Measurements from ENCODE around the gene SLC16A10.

- no peak for TF ChIP-seq REST (IDR thresholded peaks at IDR 0.05; ENCODE audit: insufficient read depth in 1 of 2, low read depth in 2 of 2, low read length in 2 of 2)
- TF ChIP-seq SIN3A (IDR thresholded peaks at IDR 0.05; ENCODE audit: borderline replicate concordance, insufficient read depth, low read length), result no peak
- TF ChIP-seq POLR2AphosphoS5 (IDR thresholded peaks at IDR 0.05; ENCODE audit: low read depth, low read length), result no peak
- no peak for TF ChIP-seq TAF1 (IDR thresholded peaks at IDR 0.05; ENCODE audit: borderline replicate concordance, insufficient read depth, low read length)
These were observed 133.2 kb downstream of the SLC16A10 start for GRCh38 chr6:111220383-111221031.
